ENCODE data around the gene HLCS. TPM values are rescaled to one million over a fixed set of nuclear protein-coding genes. Genes with fewer than 3 reads are reported as not detected.
A peak's percentile ranks its signal among the peaks of the same experiment; 100 is the strongest.

The HLCS gene
- total RNA-seq, 1 donor from 2014 or later, result 17.1 TPM

DNA sequence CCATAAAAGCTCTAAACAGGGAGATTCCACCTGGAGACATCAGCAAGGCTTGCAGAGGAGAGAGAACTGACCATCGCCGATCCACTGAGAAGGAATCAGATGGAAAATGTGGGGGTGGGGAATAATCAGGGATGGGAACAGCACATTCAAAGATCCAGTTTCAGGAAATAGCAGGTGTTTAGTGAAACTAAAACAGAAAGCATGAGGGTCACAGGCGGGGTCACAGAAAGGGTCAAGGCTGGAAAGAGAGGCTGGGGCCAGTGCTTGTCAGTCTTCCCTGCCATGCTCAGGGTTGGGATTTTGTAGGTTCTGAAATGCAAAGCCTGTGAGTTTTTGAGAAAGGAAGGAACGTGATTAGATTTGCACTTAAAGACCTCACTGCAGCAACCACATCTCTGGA, 103.2 kb downstream of the HLCS start:
- Histone ChIP-seq H3K27me3 (ENCODE audit: low read depth) (no peaks in the 10 kb centered on the region), H3K36me3 (no peaks in the 10 kb centered on the region), H3K9me3 (no peaks in the 10 kb centered on the region), H3K27ac (no peak overlapping the region), H3K4me3 (no peak overlapping the region), H3K4me1 (peaks cover 8% of the 10 kb centered on the region)
- no peak for DNase-seq
- intact Hi-C loops (cut with DNase I), result no loop called here
- TF ChIP-seq, protein P1, sequence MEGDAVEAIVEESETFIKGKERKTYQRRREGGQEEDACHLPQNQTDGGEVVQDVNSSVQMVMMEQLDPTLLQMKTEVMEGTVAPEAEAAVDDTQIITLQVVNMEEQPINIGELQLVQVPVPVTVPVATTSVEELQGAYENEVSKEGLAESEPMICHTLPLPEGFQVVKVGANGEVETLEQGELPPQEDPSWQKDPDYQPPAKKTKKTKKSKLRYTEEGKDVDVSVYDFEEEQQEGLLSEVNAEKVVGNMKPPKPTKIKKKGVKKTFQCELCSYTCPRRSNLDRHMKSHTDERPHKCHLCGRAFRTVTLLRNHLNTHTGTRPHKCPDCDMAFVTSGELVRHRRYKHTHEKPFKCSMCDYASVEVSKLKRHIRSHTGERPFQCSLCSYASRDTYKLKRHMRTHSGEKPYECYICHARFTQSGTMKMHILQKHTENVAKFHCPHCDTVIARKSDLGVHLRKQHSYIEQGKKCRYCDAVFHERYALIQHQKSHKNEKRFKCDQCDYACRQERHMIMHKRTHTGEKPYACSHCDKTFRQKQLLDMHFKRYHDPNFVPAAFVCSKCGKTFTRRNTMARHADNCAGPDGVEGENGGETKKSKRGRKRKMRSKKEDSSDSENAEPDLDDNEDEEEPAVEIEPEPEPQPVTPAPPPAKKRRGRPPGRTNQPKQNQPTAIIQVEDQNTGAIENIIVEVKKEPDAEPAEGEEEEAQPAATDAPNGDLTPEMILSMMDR (IDR thresholded peaks at IDR 0.05), result no peak
- ATAC-seq, result no peak

DNA sequence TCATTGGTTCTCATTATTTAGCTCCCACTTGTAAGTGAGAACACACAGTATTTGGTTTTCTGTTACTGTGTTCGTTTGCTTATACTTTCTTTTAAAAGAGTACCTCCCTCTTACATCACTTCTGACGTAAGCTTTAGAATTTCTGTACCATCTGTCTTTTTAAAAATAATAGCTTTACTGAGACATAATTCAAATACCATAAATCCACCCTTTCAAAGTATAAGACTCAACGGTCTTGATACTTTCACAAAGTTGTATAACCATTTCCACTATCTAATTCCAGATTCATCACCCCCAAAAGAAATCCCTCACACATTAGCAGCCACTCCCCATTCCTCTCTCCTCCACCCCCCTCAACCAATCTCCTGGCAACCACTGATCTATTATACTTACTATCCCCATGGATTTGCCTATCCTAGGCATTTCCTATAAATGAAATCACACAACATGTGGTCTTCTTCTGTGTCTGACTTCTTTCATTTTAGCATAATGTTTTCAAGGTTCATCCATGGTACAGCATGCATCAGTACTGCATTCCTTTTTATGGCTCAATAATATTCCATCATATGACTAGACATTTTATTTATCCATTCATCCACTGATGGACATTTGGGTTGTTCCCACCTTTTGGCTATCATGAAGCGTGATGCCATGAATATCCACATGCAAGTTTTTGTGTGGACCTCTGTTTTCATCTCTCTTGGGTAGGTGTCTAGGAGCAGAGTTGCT, 104.7 kb downstream of the HLCS start:
- H3K9me3 ChIP-seq, result no peaks in the 10 kb centered on the region
- peak overlapping the region; percentile 44 for H3K27ac ChIP-seq
- H3K27me3 ChIP-seq (ENCODE audit: low read depth), result no peaks in the 10 kb centered on the region
- H3K4me3 ChIP-seq, result no peak overlapping the region
- no peaks in the 10 kb centered on the region for H3K36me3 ChIP-seq
- intact Hi-C loops (cut with DNase I), result no loop called here
- peaks cover 8% of the 10 kb centered on the region for H3K4me1 ChIP-seq
- no peak for DNase-seq
- ATAC-seq, result no peak
- TF ChIP-seq, protein P1 (IDR thresholded peaks at IDR 0.05), result no peak

DNA sequence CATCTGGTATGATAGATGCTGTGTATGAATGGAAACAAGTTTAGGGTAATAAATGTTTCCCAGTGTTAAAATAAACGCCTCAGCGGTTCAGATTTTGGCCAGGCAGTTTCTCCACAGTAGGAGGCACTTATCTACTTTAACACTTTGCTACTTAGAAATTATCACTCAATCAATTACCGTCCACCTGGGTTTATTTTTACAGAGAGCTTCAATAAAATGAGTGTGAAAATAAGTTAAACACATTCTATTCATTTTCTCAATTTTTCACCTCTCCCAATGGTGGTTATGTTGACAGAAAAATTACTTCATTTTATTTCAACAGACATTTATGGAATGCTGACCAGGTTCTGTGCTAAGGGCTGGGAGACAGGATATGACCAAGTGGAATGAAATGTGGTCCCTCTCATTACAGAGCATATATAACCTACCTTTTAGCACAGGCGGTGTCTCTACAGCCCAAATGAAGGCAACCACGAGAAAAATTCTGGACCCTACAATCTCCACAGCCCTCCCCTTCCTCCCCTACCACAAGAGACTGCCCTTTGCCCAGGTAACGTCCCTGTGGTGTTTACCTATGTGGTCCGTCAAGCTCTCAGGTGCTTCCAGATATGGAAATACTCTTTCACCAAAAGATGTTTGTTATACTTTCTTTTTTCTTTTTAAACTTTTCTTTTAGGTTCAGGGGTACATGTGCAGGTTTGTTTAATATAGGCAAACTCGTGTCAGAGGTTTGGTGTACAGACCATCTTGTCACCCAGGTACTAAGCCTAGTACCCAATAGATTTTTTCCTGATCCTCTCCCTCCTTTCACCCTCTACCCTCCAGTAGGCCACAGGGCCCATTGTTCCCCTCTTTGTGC, 105.5 kb downstream of the HLCS start:
- peak overlapping the region; percentile 44 for H3K27ac ChIP-seq
- H3K4me1 ChIP-seq, result peaks cover 8% of the 10 kb centered on the region
- H3K27me3 ChIP-seq (ENCODE audit: low read depth), result no peaks in the 10 kb centered on the region
- no peak overlapping the region for H3K4me3 ChIP-seq
- H3K36me3 ChIP-seq, result no peaks in the 10 kb centered on the region
- ATAC-seq (peak in 1 of 2 donors; percentile 27), DNase-seq (no peak)
- H3K9me3 ChIP-seq, result no peaks in the 10 kb centered on the region
- TF ChIP-seq, protein P1 (IDR thresholded peaks at IDR 0.05), result no peak
- intact Hi-C loops (cut with DNase I), result no loop called here

DNA sequence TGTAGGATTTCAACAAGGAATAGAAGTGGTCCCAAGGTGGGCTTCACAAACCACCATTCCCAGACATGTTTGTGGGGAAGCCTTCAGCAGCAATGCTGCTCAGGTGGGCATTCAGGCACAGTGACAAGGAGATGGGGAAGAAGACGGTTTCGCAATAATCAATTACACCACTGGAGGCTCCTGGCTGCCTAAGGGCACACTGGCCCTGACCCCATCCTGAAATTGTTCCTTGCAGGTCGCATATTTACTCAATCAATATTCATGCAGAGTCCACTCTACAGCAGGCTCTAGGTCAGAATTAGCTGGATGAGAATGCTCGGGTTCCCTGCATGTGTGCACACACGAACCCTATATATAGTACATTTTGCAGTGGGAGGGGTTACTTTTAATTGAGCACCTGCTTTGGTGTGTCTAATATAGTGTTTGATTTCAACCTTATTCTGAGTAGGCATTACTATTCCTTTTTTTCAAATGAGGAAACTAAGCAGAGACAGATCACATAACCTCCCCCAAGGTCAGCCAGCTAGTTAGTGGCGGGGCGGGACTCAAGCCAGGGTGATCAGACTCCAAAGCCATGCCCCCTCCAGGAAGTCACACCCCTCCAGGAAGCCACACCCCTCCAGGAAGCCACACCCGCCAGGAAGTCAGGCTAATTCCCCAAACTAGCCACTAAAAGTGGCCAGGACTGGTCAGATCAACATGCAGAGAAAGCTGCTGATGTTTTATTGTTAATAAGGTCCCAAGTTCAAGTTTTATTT, 106.5 kb downstream of the HLCS start:
- DNase-seq (peak; percentile 83), ATAC-seq (peak; percentile 91 to 95)
- TF ChIP-seq, protein P1 (IDR thresholded peaks at IDR 0.05), result no peak
- intact Hi-C loops (cut with DNase I), result no loop called here
- Histone ChIP-seq H3K9me3 (no peaks in the 10 kb centered on the region), H3K4me1 (peaks cover 8% of the 10 kb centered on the region), H3K27me3 (ENCODE audit: low read depth) (no peaks in the 10 kb centered on the region), H3K4me3 (no peak overlapping the region), H3K27ac (no peak overlapping the region), H3K36me3 (no peaks in the 10 kb centered on the region)

DNA sequence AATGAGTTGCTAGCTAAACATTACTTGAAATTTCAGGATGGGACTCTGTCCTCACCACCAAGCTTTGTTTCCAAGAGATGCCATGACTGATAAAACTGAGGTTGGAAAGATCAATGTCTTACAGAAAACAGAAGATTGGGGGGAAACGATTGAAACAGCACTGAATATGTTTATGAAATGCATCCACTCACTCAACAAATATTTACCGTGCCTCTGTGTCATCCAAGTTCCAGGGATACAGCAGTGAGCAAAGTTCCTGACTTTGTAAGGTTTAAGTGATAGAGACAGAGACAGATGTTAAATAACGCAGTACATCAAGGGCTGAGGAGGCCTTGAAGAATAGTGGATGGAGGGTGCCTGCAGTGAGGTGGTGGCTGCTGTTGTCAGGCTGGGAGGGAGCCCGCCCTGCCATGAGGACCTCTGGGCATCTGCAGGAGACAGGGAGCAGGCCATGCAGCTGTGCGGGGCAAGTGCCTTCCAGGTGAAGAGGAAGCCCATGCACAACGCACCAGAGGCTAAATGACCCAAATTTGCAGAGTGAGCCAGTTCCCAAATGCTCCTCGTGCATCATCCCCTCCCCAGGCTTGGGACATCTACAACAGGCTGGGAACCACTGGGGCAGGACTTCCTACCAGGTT, 108.0 kb downstream of the HLCS start:
- no peak for ATAC-seq
- Histone ChIP-seq H3K4me3 (no peak overlapping the region), H3K36me3 (no peaks in the 10 kb centered on the region), H3K27me3 (ENCODE audit: low read depth) (no peaks in the 10 kb centered on the region), H3K4me1 (peaks cover 14% of the 10 kb centered on the region), H3K27ac (no peak overlapping the region), H3K9me3 (no peaks in the 10 kb centered on the region)
- intact Hi-C loops (cut with DNase I), result no loop called here
- DNase-seq, result no peak
- TF ChIP-seq, protein P1 (IDR thresholded peaks at IDR 0.05), result no peak

Data from lower lobe of right lung (tissue), 2 donors.